ENCODE results near the gene DGKH.

DGKH gene

GRCh38 chr13:42011601-42012350 lies 36.7 kb upstream of the DGKH start:
- H3K27ac ChIP-seq = no peak overlapping the region
- TF ChIP-seq, protein P1, sequence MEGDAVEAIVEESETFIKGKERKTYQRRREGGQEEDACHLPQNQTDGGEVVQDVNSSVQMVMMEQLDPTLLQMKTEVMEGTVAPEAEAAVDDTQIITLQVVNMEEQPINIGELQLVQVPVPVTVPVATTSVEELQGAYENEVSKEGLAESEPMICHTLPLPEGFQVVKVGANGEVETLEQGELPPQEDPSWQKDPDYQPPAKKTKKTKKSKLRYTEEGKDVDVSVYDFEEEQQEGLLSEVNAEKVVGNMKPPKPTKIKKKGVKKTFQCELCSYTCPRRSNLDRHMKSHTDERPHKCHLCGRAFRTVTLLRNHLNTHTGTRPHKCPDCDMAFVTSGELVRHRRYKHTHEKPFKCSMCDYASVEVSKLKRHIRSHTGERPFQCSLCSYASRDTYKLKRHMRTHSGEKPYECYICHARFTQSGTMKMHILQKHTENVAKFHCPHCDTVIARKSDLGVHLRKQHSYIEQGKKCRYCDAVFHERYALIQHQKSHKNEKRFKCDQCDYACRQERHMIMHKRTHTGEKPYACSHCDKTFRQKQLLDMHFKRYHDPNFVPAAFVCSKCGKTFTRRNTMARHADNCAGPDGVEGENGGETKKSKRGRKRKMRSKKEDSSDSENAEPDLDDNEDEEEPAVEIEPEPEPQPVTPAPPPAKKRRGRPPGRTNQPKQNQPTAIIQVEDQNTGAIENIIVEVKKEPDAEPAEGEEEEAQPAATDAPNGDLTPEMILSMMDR (IDR thresholded peaks at IDR 0.05) = no peak
- no peak for TF ChIP-seq ZFX (IDR thresholded peaks at IDR 0.05; ENCODE audit: borderline replicate concordance)

GRCh38 chr13:42014119-42014518 lies 34.3 kb upstream of the DGKH start:
- H3K27ac ChIP-seq = no peak overlapping the region
- TF ChIP-seq ZFX (IDR thresholded peaks at IDR 0.05; ENCODE audit: borderline replicate concordance) = no peak
- TF ChIP-seq, protein P1 (IDR thresholded peaks at IDR 0.05) = no peak

GRCh38 chr13:42017264-42017663 lies 31.2 kb upstream of the DGKH start:
- TF ChIP-seq, protein P1 (IDR thresholded peaks at IDR 0.05) = no peak
- TF ChIP-seq ZFX (IDR thresholded peaks at IDR 0.05; ENCODE audit: borderline replicate concordance) = no peak
- no peak overlapping the region for H3K27ac ChIP-seq

GRCh38 chr13:42021851-42022250 lies 26.6 kb upstream of the DGKH start:
- TF ChIP-seq, protein P1 (IDR thresholded peaks at IDR 0.05) = no peak
- no peak for TF ChIP-seq ZFX (IDR thresholded peaks at IDR 0.05; ENCODE audit: borderline replicate concordance)

GRCh38 chr13:42022336-42022735 lies 26.1 kb upstream of the DGKH start:
- H3K27ac ChIP-seq = no peak overlapping the region
- no peak for TF ChIP-seq ZFX (IDR thresholded peaks at IDR 0.05; ENCODE audit: borderline replicate concordance)

More at GRCh38 chr13:42021851-42022250, 26.6 kb upstream of the DGKH start:
- H3K27ac ChIP-seq = no peak overlapping the region

- no peak overlapping the region for H3K27ac ChIP-seq
- TF ChIP-seq, protein P1 (IDR thresholded peaks at IDR 0.05) = no peak
- TF ChIP-seq ZFX (IDR thresholded peaks at IDR 0.05; ENCODE audit: borderline replicate concordance) = no peak
Observed at GRCh38 chr13:42022796-42023493, 25.5 kb upstream of the DGKH start.

GRCh38 chr13:42027286-42027685 lies 21.2 kb upstream of the DGKH start:
- no peak for TF ChIP-seq ZFX (IDR thresholded peaks at IDR 0.05; ENCODE audit: borderline replicate concordance)
- TF ChIP-seq, protein P1 (IDR thresholded peaks at IDR 0.05) = no peak

More at GRCh38 chr13:42027286-42027685, 21.2 kb upstream of the DGKH start:
- no peak overlapping the region for H3K27ac ChIP-seq
